A204.1 (cell line): ENCODE measurements around the gene WDR7.

Experiments
- FAIRE-seq: peaks from 2 replicates; lab custom pipeline; 2012; peaks lifted over from hg19 to GRCh38; lab: Jason Lieb, UNC

Gene WDR7

GRCh38 chr18:57050310-57050949 is 399.3 kb downstream of the WDR7 start:
- FAIRE-seq = no peak

DNA sequence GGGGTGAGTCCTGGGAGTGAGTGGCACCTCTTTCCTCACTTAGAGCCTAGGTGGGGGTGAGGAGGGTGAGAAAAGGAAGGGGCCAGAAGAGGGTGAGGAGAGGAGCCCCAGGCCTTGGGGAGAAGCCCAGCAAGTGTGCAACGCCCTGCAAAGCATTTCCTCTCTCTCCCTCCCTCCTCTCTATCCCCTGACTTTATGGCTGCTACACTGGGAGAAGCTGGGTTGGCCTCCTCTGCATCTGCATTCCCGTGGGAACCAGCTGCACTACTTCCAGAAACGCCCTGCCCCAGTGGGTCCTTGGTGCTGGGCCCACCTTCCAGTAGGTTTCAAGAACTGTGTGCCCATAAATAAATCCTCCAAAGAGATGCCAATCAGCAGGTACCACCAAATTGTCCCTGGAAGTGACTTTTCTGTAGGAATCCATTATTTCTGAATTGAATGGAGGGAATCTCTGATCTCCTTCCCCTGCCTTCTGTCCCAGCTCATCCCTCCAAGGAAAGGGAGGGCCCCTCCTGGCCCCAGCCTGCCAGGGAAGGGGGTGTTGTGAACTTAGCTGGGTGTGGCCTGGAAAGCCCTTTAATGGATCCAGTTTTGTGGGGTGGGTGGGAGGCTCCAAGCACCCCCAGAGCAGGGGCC is 400.0 kb downstream of the WDR7 start:
- FAIRE-seq = no peak

- no peak for FAIRE-seq
Measured at GRCh38 chr18:57051657-57052044, 400.5 kb downstream of the WDR7 start.

DNA sequence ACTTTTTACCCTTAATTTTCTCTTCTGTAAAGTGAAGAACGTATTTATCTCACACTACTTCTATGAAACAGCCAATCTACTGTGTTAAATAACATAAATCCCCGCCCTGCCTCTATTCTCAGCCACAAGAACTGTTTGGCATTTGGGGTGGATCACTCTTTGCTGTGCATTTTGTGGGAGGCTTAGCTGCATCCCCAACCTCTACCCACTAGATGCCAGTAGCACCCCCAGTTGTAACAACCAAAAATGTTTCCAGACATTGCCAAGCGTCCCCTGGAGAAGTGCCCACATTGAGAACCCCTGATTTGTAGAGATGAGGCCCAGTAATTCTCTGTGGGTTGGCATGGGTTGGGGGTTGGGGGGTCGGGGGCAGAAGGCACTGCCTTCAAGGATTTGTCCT is 401.0 kb downstream of the WDR7 start:
- no peak for FAIRE-seq

DNA sequence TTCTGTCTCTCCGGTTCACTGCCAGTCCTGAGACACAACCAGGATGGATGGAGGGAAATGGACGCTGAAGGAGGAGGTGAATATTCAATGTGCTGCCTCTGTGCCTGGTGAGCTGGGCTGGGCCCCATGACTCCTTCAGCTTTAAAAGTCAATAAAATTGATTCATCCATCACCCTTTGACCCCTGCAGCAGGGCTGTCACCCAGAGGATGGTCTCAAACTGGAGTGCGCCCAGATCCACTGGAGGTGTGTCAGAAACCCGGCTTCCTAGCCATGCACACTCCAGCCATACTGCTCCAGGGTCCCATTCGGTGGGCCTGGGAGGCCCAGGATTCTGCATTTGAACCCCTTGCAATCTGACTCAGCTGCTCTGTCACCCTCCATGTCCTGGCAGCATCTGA is 401.6 kb downstream of the WDR7 start:
- no peak for FAIRE-seq

DNA sequence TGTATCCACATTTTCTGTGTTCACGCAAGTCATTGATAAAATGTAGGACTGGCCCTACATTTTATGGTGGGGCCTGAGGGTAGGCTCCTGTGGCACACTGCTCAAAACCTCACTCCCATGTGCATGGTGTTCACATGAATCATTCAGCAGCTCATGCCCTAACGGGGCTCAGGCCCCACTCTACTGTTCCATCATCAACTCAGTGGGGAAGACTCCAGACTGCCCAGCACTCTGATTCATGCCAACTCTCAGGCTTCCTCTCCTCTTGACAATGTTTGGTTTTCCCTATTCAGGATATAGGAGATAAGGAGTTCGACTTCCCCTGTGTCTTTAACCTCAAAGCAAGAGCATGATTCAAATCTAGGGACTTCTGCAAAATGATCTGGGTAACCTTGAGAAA is 403.7 kb downstream of the WDR7 start:
- no peak for FAIRE-seq

- no peak for FAIRE-seq
Measured at GRCh38 chr18:57057890-57058289, 406.7 kb downstream of the WDR7 start.

- no peak for FAIRE-seq
Measured at GRCh38 chr18:57058734-57059133, 407.6 kb downstream of the WDR7 start.

GRCh38 chr18:57059366-57059765 is 408.2 kb downstream of the WDR7 start:
- no peak for FAIRE-seq

DNA sequence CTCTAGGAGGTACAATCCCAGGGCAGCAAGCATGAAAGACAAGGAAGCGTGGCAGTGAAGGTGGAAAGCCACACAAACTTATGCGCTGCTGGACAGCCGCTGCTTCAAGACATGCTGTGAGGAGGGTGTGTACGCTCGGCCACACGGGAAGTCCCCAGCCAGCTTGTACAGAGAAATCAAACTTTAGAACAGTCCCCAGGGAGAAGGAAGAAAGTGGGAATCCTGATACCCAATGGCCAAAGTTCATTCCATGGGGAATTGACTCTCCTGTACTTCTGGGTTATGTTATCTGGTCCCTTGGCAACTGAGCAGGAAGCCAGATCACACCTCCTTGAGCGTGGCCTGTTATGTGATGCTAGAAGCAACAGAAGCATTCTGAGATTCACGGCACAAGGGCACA is 409.7 kb downstream of the WDR7 start:
- FAIRE-seq = no peak

GRCh38 chr18:57062178-57062577 is 411.0 kb downstream of the WDR7 start:
- FAIRE-seq = no peak

DNA sequence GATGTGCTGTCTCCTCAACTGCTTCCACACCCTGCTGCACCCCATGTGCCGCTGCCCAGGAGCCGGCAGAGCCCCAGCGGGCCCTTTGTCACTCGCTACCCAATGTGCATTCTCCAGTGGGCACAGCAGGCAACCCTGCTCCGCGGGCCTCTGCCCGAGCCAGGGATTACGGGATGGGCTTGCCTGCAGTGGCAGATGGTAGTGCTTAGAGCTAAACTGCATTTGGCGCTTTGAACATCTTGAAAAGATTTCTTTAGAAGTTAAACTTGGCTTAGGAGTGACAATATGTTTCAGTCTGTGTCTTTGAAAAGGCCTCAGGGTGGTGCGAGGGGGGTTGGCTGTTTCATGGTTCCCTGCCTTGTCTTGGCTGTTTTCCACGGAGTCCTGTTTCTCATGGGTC is 411.7 kb downstream of the WDR7 start:
- no peak for FAIRE-seq

DNA sequence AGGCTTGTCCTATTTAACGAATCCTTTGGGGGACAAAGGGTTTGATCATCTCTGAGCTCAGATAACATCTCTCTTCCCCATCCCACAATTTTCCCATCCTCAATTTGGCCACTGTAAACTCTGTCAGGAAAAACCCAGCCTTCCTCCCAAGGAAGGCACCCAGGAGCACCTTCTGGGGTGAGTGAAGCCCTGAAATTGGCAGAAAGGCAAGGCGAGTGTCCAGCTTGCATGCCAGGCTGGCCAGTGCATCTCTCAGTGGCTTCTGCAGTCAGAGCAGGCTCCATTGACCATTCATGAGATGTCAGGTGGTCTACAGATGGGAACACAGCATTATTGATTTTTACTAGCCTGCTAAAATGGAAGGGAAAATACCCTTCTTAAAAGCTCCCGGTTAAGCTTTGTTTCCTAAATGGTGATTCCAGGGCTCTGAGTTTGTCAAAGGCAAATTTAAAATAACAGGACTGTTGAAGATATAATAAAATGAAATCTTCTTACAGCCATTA is 412.5 kb downstream of the WDR7 start:
- no peak for FAIRE-seq

DNA sequence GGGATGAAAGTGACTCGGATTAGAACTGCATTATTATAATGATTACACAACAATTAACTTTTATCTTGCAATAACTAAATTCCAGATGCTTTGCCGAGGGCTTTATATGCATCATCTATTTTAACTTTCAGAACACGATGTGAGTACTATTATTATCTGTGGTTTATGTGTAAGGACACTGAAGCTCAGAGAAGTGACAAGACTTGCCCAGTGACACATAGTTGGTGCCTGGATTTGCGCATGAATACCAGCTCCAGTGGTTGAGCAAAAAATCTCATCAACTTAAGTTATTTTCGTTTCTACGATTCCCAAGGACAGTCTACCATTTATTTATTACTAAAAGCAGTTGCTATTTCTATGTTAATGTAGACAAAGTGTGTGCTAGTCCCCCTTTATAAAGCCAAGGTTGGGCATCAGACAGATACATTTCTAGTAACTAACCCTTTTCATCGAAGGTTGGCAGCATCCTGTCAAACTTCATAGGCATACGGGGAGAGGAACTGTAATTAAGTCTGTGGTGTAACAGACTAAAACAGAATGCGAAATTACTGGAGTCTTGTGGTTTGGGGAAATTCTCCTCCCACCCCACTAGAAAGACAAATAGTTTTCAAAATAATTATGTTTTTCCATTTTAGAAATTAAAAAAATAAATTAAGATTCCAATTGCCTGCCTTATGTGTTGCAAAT is 422.5 kb downstream of the WDR7 start:
- no peak for FAIRE-seq

DNA sequence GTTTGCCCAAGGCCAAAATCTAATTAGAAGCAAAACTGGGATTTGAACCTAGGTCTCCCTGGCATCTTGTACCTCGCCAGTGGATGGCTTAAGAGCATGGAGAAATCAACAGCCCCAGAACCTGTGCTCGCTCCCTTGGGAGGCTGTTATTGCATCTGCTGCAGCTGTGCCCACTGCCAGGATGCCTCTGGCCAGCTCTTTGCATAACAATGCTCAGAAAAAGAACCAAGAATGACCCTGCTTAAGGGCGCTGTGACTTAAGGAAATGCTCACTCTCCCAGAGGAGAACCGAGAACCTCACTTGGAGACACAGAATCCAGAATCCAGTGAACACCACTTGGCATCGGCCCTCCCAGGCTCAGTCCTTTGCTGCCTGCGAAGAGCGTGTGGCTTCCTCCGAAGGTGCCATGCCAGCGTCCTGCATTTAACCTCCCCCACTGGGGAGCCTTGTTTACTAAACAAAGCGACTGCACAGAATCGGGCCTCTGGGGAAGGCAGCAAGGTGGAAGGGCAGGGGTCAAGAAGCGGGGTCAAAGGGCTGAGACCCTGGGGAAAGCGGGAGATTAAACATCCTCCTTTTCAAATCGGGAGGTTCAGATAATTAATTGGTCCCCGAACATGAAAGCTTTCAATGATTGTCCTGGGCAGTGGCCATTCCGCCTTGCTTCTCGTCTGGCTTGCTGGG is 424.7 kb downstream of the WDR7 start:
- FAIRE-seq = no peak

- FAIRE-seq = no peak
Measured at GRCh38 chr18:57077005-57077765, 426.0 kb downstream of the WDR7 start.

DNA sequence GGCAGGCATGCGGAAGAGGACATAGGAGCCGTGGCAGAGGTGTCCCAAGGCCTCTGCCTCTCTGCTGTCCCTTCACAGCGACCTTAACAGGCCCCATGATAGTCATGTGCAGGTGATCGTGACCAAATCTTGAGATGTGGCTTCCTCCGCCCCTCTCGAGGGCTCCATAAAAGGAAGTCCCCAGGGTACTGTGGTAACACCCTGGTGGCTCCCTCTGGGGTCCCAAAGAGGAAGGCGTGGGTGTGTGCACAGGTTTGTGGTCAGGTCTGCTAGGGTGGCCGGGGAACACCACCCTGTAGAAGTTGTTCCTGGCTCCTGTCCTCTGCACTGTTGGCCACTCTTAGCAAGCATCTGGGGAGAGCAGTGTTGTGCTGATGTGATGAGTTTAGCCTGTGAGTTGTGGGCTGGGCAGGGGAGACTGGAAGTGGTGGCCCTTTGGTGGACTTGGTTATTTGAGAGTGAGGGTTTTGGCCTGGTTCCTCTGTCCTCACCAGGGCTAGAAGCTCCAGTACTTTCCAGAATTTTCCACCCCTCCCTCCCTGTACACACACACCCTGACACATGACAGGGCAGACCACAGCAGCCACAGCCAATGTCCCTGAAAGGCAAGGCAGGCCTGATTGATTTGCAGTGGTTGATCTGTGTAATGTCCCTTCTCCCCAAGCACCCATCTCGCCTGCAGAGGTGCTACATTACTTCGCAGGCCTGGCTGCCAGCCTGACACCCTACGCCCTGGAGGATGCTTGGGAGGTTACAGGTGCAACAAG is 426.8 kb downstream of the WDR7 start:
- no peak for FAIRE-seq

GRCh38 chr18:57078614-57079013 is 427.5 kb downstream of the WDR7 start:
- no peak for FAIRE-seq

DNA sequence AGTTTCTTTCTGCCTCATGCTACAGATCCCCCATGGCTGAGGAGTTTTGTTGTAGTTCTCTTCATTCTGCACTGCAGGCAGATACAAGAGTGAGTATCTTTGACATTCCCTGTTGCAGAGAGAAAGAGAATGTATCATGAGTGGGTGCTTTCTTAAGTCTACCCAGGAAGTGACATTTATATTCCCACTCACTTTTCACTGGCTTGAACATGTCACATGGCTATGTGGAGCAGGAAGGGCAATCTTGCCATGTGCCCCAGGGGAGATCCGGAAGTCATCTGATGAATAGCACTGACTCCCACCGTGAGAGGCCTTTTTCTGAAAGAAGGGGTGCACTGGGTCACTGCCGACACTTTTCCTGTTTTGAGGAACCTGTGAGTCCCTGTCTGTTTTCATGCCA is 429.3 kb downstream of the WDR7 start:
- no peak for FAIRE-seq

DNA sequence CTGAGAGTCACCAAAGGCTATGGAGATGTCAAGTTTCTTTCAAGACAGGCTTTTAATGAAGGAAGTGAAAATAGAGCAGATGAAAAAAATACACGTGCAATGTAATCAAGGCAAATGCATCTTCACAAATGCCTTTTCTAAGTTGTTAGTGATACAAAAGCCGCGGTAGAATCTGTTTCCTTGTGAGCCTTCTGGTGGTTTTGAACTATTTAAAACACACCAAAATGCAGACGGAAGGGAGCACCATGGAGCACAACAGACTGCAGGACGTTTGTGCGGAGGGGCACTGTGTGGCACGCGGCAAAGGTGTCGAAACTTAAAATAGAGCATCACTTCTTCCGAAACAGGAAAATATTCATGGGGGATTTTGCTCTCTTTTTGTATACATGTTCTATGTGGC is 430.7 kb downstream of the WDR7 start:
- no peak for FAIRE-seq

- no peak for FAIRE-seq
Measured at GRCh38 chr18:57083485-57083884, 432.3 kb downstream of the WDR7 start.
